IMR-90 (cell line): ENCODE data around the gene ANXA4.

Experiments used
- CEBPB ChIP-seq: IDR thresholded peaks from 2 replicates; pipeline ENCODE4 v1.6.1; 2012; ENCODE audit warnings: low read depth, low read length, improper control_type of control experiment
- CHD1 ChIP-seq: IDR thresholded peaks from 2 replicates; pipeline ENCODE4 v1.6.1; 2012; ENCODE audit warnings: low read depth, low read length, improper control_type of control experiment
- CTCF ChIP-seq: conservative IDR thresholded peaks from 2 replicates; pipeline ENCODE4 v1.5.1; 2012; ENCODE audit warnings: mild to moderate bottlenecking, low read depth, low read length, improper control_type of control experiment
- FOS ChIP-seq: fragments of 150-350 bp; IDR thresholded peaks from 2 replicates; pipeline ENCODE4 v1.6.1; 2016; ENCODE audit warnings: low read depth, low read length
- MAFK ChIP-seq: IDR thresholded peaks from 2 replicates; pipeline ENCODE4 v1.6.1; 2012; ENCODE audit warnings: low read depth, low read length, improper control_type of control experiment
- MAZ ChIP-seq: IDR thresholded peaks from 2 replicates; pipeline ENCODE4 v1.6.1; 2012; ENCODE audit warnings: low read depth, mild to moderate bottlenecking, low read length, improper control_type of control experiment, moderate library complexity, borderline replicate concordance
- MXI1 ChIP-seq: IDR thresholded peaks from 2 replicates; pipeline ENCODE4 v1.6.1; 2012; ENCODE audit warnings: low read depth, mild to moderate bottlenecking, low read length, moderate library complexity, borderline replicate concordance
- NFE2L2 ChIP-seq: fragments of 150-350 bp; IDR thresholded peaks from 2 replicates; pipeline ENCODE4 v1.6.1; 2016; ENCODE audit warnings: low read depth, mild to moderate bottlenecking, low read length
- POLR2A ChIP-seq: IDR thresholded peaks from 2 replicates; pipeline ENCODE4 v1.6.1; 2012; ENCODE audit warnings: mild to moderate bottlenecking, low read depth, low read length
- RAD21 ChIP-seq: IDR thresholded peaks from 2 replicates; pipeline ENCODE4 v1.6.1; 2012; ENCODE audit warnings: low read length, improper control_type of control experiment
- RCOR1 ChIP-seq: IDR thresholded peaks from 2 replicates; pipeline ENCODE4 v1.6.1; 2012; ENCODE audit warnings: mild to moderate bottlenecking, low read length, improper control_type of control experiment; ENCODE audit not compliant: insufficient replicate concordance
- SMC3 ChIP-seq: fragments of 150-350 bp; IDR thresholded peaks from 2 replicates; pipeline ENCODE4 v1.6.1; 2016; ENCODE audit warnings: low read depth, mild to moderate bottlenecking, antibody characterized with exemption, low read length, moderate library complexity
- USF2 ChIP-seq: fragments of 150-350 bp; IDR thresholded peaks from 2 replicates; pipeline ENCODE4 v1.6.1; 2017; ENCODE audit warnings: mild to moderate bottlenecking, antibody characterized with exemption, low read length, low read depth
- TF ChIP-seq, protein P1 (sequence below): fragments of 150-350 bp; IDR thresholded peaks from 2 replicates; pipeline ENCODE4 v1.6.1; 2016; ENCODE audit warnings: low read depth, mild to moderate bottlenecking, low read length, moderate library complexity, borderline replicate concordance

- no peak for TF ChIP-seq CTCF
- no peak for TF ChIP-seq POLR2A
- no peak for TF ChIP-seq MAZ
- TF ChIP-seq USF2, result no peak
- TF ChIP-seq CEBPB, result no peak
- TF ChIP-seq SMC3, result no peak
- TF ChIP-seq RCOR1, result no peak
- TF ChIP-seq RAD21, result no peak
- no peak for TF ChIP-seq MXI1
- no peak for TF ChIP-seq NFE2L2
- no peak for TF ChIP-seq MAFK
- no peak for TF ChIP-seq CHD1
- TF ChIP-seq, protein P1, sequence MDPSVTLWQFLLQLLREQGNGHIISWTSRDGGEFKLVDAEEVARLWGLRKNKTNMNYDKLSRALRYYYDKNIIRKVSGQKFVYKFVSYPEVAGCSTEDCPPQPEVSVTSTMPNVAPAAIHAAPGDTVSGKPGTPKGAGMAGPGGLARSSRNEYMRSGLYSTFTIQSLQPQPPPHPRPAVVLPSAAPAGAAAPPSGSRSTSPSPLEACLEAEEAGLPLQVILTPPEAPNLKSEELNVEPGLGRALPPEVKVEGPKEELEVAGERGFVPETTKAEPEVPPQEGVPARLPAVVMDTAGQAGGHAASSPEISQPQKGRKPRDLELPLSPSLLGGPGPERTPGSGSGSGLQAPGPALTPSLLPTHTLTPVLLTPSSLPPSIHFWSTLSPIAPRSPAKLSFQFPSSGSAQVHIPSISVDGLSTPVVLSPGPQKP, result no peak
- no peak for TF ChIP-seq FOS
Measured at GRCh38 chr2:69731147-69731970, 10.6 kb upstream of the ANXA4 start.
